ENCODE data around the gene SPC24. TPM values are rescaled to one million over a fixed set of nuclear protein-coding genes. Genes with fewer than 3 reads are reported as not detected.

SPC24 gene
- total RNA-seq, 1 donor from 2014 or later, result 3.9 TPM

- Histone ChIP-seq H3K27ac (replicated peaks) (peak overlapping the region; percentile 95), H3K27me3 (ENCODE audit: low read depth) (no peaks in the 10 kb centered on the region), H3K9me3 (replicated peaks) (no peaks in the 10 kb centered on the region), H3K4me1 (peaks cover 94% of the 10 kb centered on the region), H3K4me3 (peak overlapping the region; percentile 84), H3K36me3 (peaks cover 43% of the 10 kb centered on the region)
- peak; percentile 51 for DNase-seq
- intact Hi-C loops (cut with micrococcal nuclease), result no loop called here
- TF ChIP-seq CTCF (IDR thresholded peaks at IDR 0.05; ENCODE audit: borderline replicate concordance), result no peak
Measured at GRCh38 chr19:11194656-11195558, 39.3 kb upstream of the SPC24 start.

GRCh38 chr19:11194173-11194572 is 38.6 kb upstream of the SPC24 start:
- Histone ChIP-seq H3K27me3 (ENCODE audit: low read depth) (no peaks in the 10 kb centered on the region), H3K9me3 (replicated peaks) (no peaks in the 10 kb centered on the region), H3K27ac (replicated peaks) (peak overlapping the region; percentile 95), H3K36me3 (peaks cover 36% of the 10 kb centered on the region), H3K4me3 (peak overlapping the region; percentile 84), H3K4me1 (peaks cover 98% of the 10 kb centered on the region)
- DNase-seq, result no peak
- intact Hi-C loops (cut with micrococcal nuclease), result no loop called here
- TF ChIP-seq CTCF (IDR thresholded peaks at IDR 0.05; ENCODE audit: borderline replicate concordance), result no peak

- no peak for DNase-seq
- intact Hi-C loops (cut with micrococcal nuclease), result no loop called here
- H3K36me3 ChIP-seq, result peaks cover 37% of the 10 kb centered on the region
- no peak for TF ChIP-seq CTCF (IDR thresholded peaks at IDR 0.05; ENCODE audit: borderline replicate concordance)
- no peaks in the 10 kb centered on the region for H3K9me3 ChIP-seq (replicated peaks)
- H3K4me3 ChIP-seq, result peak overlapping the region; percentile 84
- H3K27me3 ChIP-seq (ENCODE audit: low read depth), result no peaks in the 10 kb centered on the region
- peaks cover 98% of the 10 kb centered on the region for H3K4me1 ChIP-seq
- H3K27ac ChIP-seq (replicated peaks), result peak overlapping the region; percentile 95
Measured at GRCh38 chr19:11192957-11193939, 37.7 kb upstream of the SPC24 start.

GRCh38 chr19:11191934-11192333 is 36.4 kb upstream of the SPC24 start:
- Histone ChIP-seq H3K9me3 (replicated peaks) (no peaks in the 10 kb centered on the region), H3K4me3 (peak overlapping the region; percentile 84), H3K4me1 (peaks cover 100% of the 10 kb centered on the region), H3K27ac (replicated peaks) (peak overlapping the region; percentile 95), H3K27me3 (ENCODE audit: low read depth) (no peaks in the 10 kb centered on the region), H3K36me3 (peaks cover 50% of the 10 kb centered on the region)
- TF ChIP-seq CTCF (IDR thresholded peaks at IDR 0.05; ENCODE audit: borderline replicate concordance), result no peak
- DNase-seq, result no peak
- intact Hi-C loops (cut with micrococcal nuclease), result no loop called here

- Histone ChIP-seq H3K36me3 (peaks cover 57% of the 10 kb centered on the region), H3K9me3 (replicated peaks) (no peaks in the 10 kb centered on the region), H3K4me3 (peak overlapping the region; percentile 84), H3K27me3 (ENCODE audit: low read depth) (no peaks in the 10 kb centered on the region), H3K27ac (replicated peaks) (peak overlapping the region; percentile 95), H3K4me1 (peaks cover 100% of the 10 kb centered on the region)
- no peak for TF ChIP-seq CTCF (IDR thresholded peaks at IDR 0.05; ENCODE audit: borderline replicate concordance)
- intact Hi-C loops (cut with micrococcal nuclease), result no loop called here
- DNase-seq, result peak; percentile 83
Measured at GRCh38 chr19:11191273-11191755, 35.7 kb upstream of the SPC24 start.
